ENCODE results near the gene CAV2. TPM values are rescaled to one million over a fixed set of nuclear protein-coding genes. Genes with fewer than 3 reads are reported as not detected.

Gene CAV2
- total RNA-seq, 1 donor from 2014 or later: not detected

- Mint-ChIP-seq H3K9me3 (no peaks in the 10 kb centered on the region), H3K27me3 (peaks cover 19% of the 10 kb centered on the region), H3K36me3 (ENCODE audit: low read depth) (no peaks in the 10 kb centered on the region), H3K4me3 (no peak overlapping the region), H3K4me1 (peaks cover 3% of the 10 kb centered on the region), H3K27ac (no peak overlapping the region)
- DNase-seq (no peak), ATAC-seq (ENCODE audit: low read depth) (no peak)
- intact Hi-C loops (cut with micrococcal nuclease): no loop called here
- TF ChIP-seq CTCF (IDR thresholded peaks at IDR 0.05): no peak
- CTCF ChIA-PET: no interaction called here
- POLR2A ChIA-PET: no interaction called here
Measured at GRCh38 chr7:116553168-116553964, 53.8 kb downstream of the CAV2 start.

GRCh38 chr7:116554436-116554835 is 54.9 kb downstream of the CAV2 start:
- H3K9me3 Mint-ChIP-seq: no peaks in the 10 kb centered on the region
- H3K27ac Mint-ChIP-seq: no peak overlapping the region
- peaks cover 25% of the 10 kb centered on the region for H3K27me3 Mint-ChIP-seq
- CTCF ChIA-PET: no interaction called here
- intact Hi-C loops (cut with micrococcal nuclease): no loop called here
- H3K4me3 Mint-ChIP-seq: no peak overlapping the region
- TF ChIP-seq CTCF (IDR thresholded peaks at IDR 0.05): no peak
- no peaks in the 10 kb centered on the region for H3K36me3 Mint-ChIP-seq (ENCODE audit: low read depth)
- ATAC-seq (ENCODE audit: low read depth) (no peak), DNase-seq (no peak)
- H3K4me1 Mint-ChIP-seq: no peaks in the 10 kb centered on the region
- POLR2A ChIA-PET: no interaction called here

- ChIA-PET POLR2A (no interaction called here), CTCF (no interaction called here)
- H3K4me1 Mint-ChIP-seq: no peaks in the 10 kb centered on the region
- H3K27ac Mint-ChIP-seq: no peak overlapping the region
- no peak overlapping the region for H3K4me3 Mint-ChIP-seq
- no peak for TF ChIP-seq CTCF (IDR thresholded peaks at IDR 0.05)
- no peaks in the 10 kb centered on the region for H3K9me3 Mint-ChIP-seq
- intact Hi-C loops (cut with micrococcal nuclease): no loop called here
- H3K36me3 Mint-ChIP-seq (ENCODE audit: low read depth): no peaks in the 10 kb centered on the region
- no peak for ATAC-seq (ENCODE audit: low read depth)
- DNase-seq: no peak
- H3K27me3 Mint-ChIP-seq: peaks cover 25% of the 10 kb centered on the region
Measured at GRCh38 chr7:116554911-116555310, 55.4 kb downstream of the CAV2 start.

- Mint-ChIP-seq H3K27me3 (peaks cover 25% of the 10 kb centered on the region), H3K27ac (no peak overlapping the region), H3K9me3 (peaks cover 4% of the 10 kb centered on the region), H3K4me1 (peaks cover 3% of the 10 kb centered on the region), H3K36me3 (ENCODE audit: low read depth) (no peaks in the 10 kb centered on the region), H3K4me3 (no peak overlapping the region)
- ATAC-seq (ENCODE audit: low read depth) (no peak), DNase-seq (no peak)
- CTCF ChIA-PET: no interaction called here
- POLR2A ChIA-PET: no interaction called here
- no peak for TF ChIP-seq CTCF (IDR thresholded peaks at IDR 0.05)
- intact Hi-C loops (cut with micrococcal nuclease): no loop called here
Measured at GRCh38 chr7:116557066-116557585, 57.6 kb downstream of the CAV2 start.

GRCh38 chr7:116557901-116558300 is 58.4 kb downstream of the CAV2 start:
- Mint-ChIP-seq H3K4me3 (no peak overlapping the region), H3K36me3 (ENCODE audit: low read depth) (no peaks in the 10 kb centered on the region), H3K4me1 (peaks cover 9% of the 10 kb centered on the region), H3K27ac (no peak overlapping the region), H3K27me3 (peaks cover 25% of the 10 kb centered on the region), H3K9me3 (peaks cover 4% of the 10 kb centered on the region)
- intact Hi-C loops (cut with micrococcal nuclease): no loop called here
- DNase-seq (no peak), ATAC-seq (ENCODE audit: low read depth) (no peak)
- TF ChIP-seq CTCF (IDR thresholded peaks at IDR 0.05): no peak
- ChIA-PET CTCF (no interaction called here), POLR2A (no interaction called here)

Other genes starting within 250 kb of the CAV2 start
- 5.2 and 6.1 TPM in 2 replicates for gene CAV1, start 25.3 kb downstream of the CAV2 start, total RNA-seq
- 1.1 and 1.5 TPM in 2 replicates for gene MET, start 172.5 kb downstream of the CAV2 start, total RNA-seq